Activated CD8-positive, alpha-beta memory T cell treated with anti-CD3 and anti-CD28 coated beads, Interleukin-2, amount 50 U/mL, for 1 hour (primary cell): ENCODE measurements around the gene GYPC.
"Not testable (repeated sequence)": the region's sequence is repeated elsewhere in the genome, so short reads cannot be mapped to it uniquely, and the experiment has no call there.

Experiments used
- DNase-seq: peaks from one replicate; pipeline ENCODE4 v3.0.0-alpha.2; 2020; ENCODE audit errors: extremely low read depth

GYPC gene

GRCh38 chr2:126655500-126656430 is at the start of gene GYPC:
Gene GYPC, plus strand, starts transcription at chr2:126656158. Its CDS starts 106 bp downstream, at chr2:126656264.
- no peak for DNase-seq

- no peak for DNase-seq
Measured at GRCh38 chr2:126614524-126615227, 41.3 kb upstream of the GYPC start.

GRCh38 chr2:126616606-126617069 is 39.3 kb upstream of the GYPC start:
- no peak for DNase-seq

GRCh38 chr2:126620302-126620701 is 35.7 kb upstream of the GYPC start:
- no peak for DNase-seq

GRCh38 chr2:126623000-126623399 is 33.0 kb upstream of the GYPC start:
- DNase-seq, result no peak

GRCh38 chr2:126627643-126628042 is 28.3 kb upstream of the GYPC start:
- no peak for DNase-seq

GRCh38 chr2:126634273-126634861 is 21.6 kb upstream of the GYPC start:
- DNase-seq, result no peak

- DNase-seq, result no peak
Measured at GRCh38 chr2:126635281-126635680, 20.7 kb upstream of the GYPC start.

- DNase-seq, result no peak
Measured at GRCh38 chr2:126635736-126636135, 20.2 kb upstream of the GYPC start.

- no peak for DNase-seq
Measured at GRCh38 chr2:126637386-126637785, 18.6 kb upstream of the GYPC start.

- no peak for DNase-seq
Measured at GRCh38 chr2:126638746-126639145, 17.2 kb upstream of the GYPC start.

- no peak for DNase-seq
Measured at GRCh38 chr2:126639276-126639675, 16.7 kb upstream of the GYPC start.

GRCh38 chr2:126641294-126641693 is 14.7 kb upstream of the GYPC start:
- DNase-seq, result not testable (repeated sequence)

GRCh38 chr2:126642031-126642430 is 13.9 kb upstream of the GYPC start:
- no peak for DNase-seq

GRCh38 chr2:126643431-126643830 is 12.5 kb upstream of the GYPC start:
- no peak for DNase-seq

GRCh38 chr2:126643972-126644371 is 12.0 kb upstream of the GYPC start:
- no peak for DNase-seq

GRCh38 chr2:126644630-126645191 is 11.2 kb upstream of the GYPC start:
- DNase-seq, result no peak

GRCh38 chr2:126645211-126645618 is 10.7 kb upstream of the GYPC start:
- no peak for DNase-seq

- DNase-seq, result no peak
Measured at GRCh38 chr2:126646026-126646425, 9.9 kb upstream of the GYPC start.

GRCh38 chr2:126647714-126648344 is 8.1 kb upstream of the GYPC start:
- not testable (repeated sequence) for DNase-seq

GRCh38 chr2:126648345-126648786 is 7.6 kb upstream of the GYPC start:
- DNase-seq, result not testable (repeated sequence)
